Activated CD8-positive, alpha-beta T cell treated with anti-CD3 and anti-CD28 coated beads, Interleukin-2, amount 10 ng/mL, durations not matched to agents 7 days and 5 days (primary cell): Measurements from ENCODE around the gene TANGO2. TPM values are rescaled to one million over a fixed set of nuclear protein-coding genes. Genes with fewer than 3 reads are reported as not detected.

ENCODE experiments used
- ATAC-seq: fragments of 150-1000 bp; cut with Tn5 transposase; one replicate; pipeline ENCODE4 v1.10.0; 2021; ENCODE audit warnings: moderate library complexity
- CTCF ChIA-PET: fragments of 350-600 bp; sonication (Branson Sonifier 250); formaldehyde crosslinking; loops from one replicate; lab custom pipeline; 2021; ENCODE audit warnings: antibody characterized with exemption; lab: Charles Lee
- POLR2A ChIA-PET: fragments of 350-600 bp; sonication (Branson Sonifier 250); formaldehyde crosslinking; loops from one replicate; lab custom pipeline; 2021; ENCODE audit warnings: antibody characterized with exemption; lab: Charles Lee
- DNase-seq: peaks from one replicate; pipeline ENCODE4 v3.0.0-alpha.2; 2020
- H3K27ac Mint-ChIP-seq: one replicate; pipeline ENCODE4 v1.8.0; 2021; ENCODE audit warnings: mild to moderate bottlenecking, mixed read lengths
- H3K27me3 Mint-ChIP-seq: one replicate; pipeline ENCODE4 v1.8.0; 2021; ENCODE audit warnings: low read depth, mixed read lengths
- H3K36me3 Mint-ChIP-seq: one replicate; pipeline ENCODE4 v1.8.0; 2021; ENCODE audit warnings: low read depth, mixed read lengths
- H3K4me1 Mint-ChIP-seq: one replicate; pipeline ENCODE4 v1.8.0; 2021; ENCODE audit warnings: low read depth, mixed read lengths
- H3K4me3 Mint-ChIP-seq: one replicate; pipeline ENCODE4 v1.8.0; 2021; ENCODE audit warnings: mild to moderate bottlenecking, mixed read lengths
- H3K9me3 Mint-ChIP-seq: one replicate; pipeline ENCODE4 v1.8.0; 2022; ENCODE audit warnings: mixed read lengths; ENCODE audit not compliant: insufficient read depth
- total RNA-seq, 2 experiments: library from RNA; stranded (reverse); gene quantifications; one replicate each; pipeline ENCODE4 v1.2.3, GENCODE V29; 2021

Gene TANGO2
- total RNA-seq, 2 experiments from 2014 or later: 39.1 to 43.3 TPM

DNA sequence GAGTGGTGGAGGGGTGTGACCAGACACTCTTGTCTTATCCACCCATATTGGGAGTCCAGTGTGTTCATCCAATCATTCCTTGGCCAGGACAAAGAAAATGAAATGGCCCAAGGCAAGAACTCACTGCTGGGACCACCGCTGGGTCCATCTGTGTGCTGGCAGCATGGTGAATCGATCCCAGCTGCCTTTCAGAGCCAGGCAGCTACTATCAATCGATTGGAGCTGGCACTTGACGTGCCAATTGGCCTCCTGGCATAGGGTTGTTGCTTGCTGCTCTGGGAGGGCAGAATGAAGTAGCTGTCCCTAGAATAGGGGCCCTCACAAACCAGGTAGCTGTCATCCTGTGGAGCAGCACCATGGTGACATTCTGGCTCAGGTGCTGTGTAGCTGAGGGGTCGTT is 2.9 kb upstream of the TANGO2 start:
- Mint-ChIP-seq H3K36me3 (peaks cover 6% of the 10 kb centered on the region), H3K27me3 (peaks cover 31% of the 10 kb centered on the region), H3K9me3 (no peaks in the 10 kb centered on the region), H3K27ac (no peak overlapping the region), H3K4me1 (peaks cover 36% of the 10 kb centered on the region), H3K4me3 (peak overlapping the region; percentile 82)
- POLR2A ChIA-PET: no interaction called here
- CTCF ChIA-PET: interaction anchor here (1.5 kb wide), 1 partner anchor 111 kb away, joined by 4 read pairs; no protein-coding TSS in a partner anchor
- DNase-seq (no peak), ATAC-seq (no peak)

DNA sequence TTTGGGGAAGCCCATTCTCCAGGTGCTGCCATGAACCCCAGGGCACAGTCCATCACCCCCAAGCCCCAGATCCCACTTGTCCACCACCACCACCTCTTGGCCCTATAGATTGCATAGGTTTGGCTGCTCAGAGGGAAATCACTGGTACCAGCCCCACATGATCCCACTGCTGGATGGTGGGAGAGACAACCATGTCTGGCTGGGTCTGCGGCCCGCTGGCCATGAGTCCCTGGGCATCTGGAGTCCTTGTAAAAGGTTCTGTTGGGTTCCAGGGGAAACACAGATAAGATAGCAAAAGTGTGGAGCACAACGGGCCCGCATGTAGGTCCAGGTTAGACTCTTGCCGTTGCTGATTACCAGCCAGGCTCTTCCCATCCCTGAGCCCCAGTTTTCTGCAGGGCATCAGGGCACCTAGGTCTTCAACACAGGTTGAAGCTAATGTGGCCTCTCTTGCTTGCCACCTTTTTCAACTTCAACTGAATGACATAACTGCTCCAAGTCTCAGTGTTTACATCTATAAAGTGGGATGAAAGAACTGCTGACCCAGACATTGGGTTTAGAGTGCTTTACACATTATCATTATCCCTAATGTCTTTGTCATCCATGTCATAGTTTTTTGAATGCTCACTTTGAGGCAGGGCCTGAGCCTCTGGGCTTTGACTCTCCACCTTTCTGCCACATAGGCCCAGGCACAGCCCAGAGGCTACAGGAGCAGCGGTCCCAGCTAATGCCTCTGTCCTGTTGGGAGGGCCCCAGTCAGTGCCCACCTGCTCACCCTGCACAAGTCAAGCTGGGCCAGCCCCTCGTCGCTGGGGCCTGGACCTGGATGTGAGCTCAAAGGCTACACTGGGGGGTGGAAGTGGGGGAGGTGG is 1.0 kb upstream of the TANGO2 start:
- ATAC-seq (no peak), DNase-seq (no peak)
- peak overlapping the region; percentile 92 for H3K27ac Mint-ChIP-seq
- ChIA-PET POLR2A (interaction anchor here (0.5 to 1.6 kb wide), 6 partner anchors 9 to 98 kb away, joined by 3 to 5 read pairs (median 3); partner anchors contain the start of gene TRMT2A), CTCF (interaction anchor here (0.7 to 1.3 kb wide), 4 partner anchors 49 to 98 kb away, joined by 3 to 6 read pairs (median 4); partner anchors contain the start of gene TRMT2A)
- peak overlapping the region; percentile 91 for H3K4me3 Mint-ChIP-seq
- H3K27me3 Mint-ChIP-seq: peaks cover 24% of the 10 kb centered on the region
- H3K9me3 Mint-ChIP-seq: no peaks in the 10 kb centered on the region
- H3K36me3 Mint-ChIP-seq: peaks cover 8% of the 10 kb centered on the region
- H3K4me1 Mint-ChIP-seq: peaks cover 41% of the 10 kb centered on the region

DNA sequence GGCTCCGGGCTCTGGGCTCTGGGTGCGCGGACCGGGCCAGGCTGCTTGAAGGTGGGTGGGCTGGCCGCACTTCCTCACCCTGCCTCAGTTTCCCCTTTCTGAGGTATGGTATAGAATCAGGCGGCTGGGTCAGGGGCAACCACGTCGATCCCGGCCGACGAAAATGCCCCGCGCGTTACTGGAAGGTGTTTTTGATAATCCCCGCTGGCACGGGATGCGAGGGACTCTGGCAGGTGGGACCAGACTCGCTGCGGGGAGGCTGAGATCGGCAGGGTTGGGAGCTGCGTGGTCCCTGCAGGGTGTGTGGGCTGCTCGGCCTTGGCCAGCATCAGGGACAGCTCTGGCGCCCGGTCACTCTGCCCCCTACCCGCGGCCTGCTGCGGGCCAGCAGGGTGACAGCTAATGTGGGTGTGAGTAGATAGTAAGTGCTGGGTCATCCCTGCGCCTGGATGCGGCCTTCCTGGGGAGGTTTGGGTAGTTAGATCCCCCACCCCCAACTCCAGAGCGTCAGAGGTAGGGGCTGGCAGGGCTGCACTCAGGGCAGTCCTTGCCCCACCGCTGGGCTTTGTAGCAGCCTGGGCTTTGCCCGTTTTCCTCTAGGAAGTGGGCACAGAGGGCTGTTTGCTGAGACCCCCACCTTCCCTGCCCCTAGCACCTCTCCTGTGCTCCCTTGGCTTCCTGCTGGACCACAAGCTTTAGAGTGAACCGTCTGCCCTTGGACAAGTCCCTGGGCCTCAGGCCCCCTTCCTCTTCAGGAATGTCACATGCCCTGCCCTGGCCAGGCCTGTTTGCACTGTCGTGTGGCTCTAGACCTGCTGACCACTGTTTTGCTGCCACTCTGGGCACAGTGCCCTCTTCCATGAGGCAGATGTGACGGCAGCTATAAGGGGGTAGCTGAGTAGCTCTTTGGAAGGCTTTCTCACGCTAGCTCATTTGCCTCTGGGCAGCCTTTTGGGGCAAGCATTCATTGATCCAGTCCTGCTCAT is 579 bp downstream of the TANGO2 start:
- ATAC-seq (peak; percentile 23), DNase-seq (no peak)
- CTCF ChIA-PET: interaction anchor here (1.0 to 2.2 kb wide), 5 partner anchors 8 to 298 kb away, joined by 3 to 7 read pairs (median 3); partner anchors contain the start of gene DGCR6L
- H3K4me1 Mint-ChIP-seq: peaks cover 42% of the 10 kb centered on the region
- peak overlapping the region; percentile 91 for H3K4me3 Mint-ChIP-seq
- POLR2A ChIA-PET: interaction anchor here (0.6 to 1.6 kb wide), 10 partner anchors 8 to 300 kb away, joined by 3 to 5 read pairs (median 3); partner anchors contain the start of gene TRMT2A
- peaks cover 17% of the 10 kb centered on the region for H3K27me3 Mint-ChIP-seq
- peak overlapping the region; percentile 87 for H3K27ac Mint-ChIP-seq
- H3K36me3 Mint-ChIP-seq: peaks cover 8% of the 10 kb centered on the region
- H3K9me3 Mint-ChIP-seq: no peaks in the 10 kb centered on the region

DNA sequence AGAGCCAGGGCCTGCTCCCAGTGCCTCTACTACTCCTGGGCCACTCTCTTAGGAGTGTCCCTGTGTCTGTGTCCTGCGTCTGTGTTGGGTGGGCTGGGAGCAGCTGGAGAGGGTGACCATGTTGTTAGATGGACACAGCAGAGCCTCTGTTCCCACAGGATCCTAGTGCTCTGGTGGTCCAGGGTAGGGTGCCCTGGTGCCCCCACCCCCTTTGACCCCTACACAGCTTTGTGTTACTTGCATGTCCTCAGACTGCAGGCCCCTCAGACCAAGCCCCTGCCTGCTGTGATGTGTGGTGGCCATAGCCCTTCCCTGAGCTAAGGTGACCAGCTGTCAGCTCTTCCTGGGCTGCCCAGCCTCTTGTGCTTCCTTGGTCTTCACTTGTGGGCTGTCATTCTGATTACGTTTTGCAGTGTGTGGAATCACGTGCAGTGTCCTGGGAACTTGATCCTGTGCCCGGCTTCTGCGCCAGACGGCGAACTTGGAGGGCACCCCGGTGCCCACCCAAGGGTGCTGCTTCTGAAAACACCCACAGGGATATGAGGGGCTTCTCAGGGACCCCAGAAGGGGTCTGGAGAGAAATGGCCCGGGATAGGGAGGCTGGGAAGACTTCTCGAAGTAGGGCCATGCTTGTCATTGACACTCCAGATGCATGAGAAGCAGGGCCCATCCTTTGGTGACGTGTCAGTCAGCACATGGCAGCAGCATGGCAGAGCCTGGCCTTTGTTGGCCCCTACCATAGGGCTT is 1.5 kb downstream of the TANGO2 start:
- ChIA-PET POLR2A (interaction anchor here (1.1 kb wide), 1 partner anchor 10 kb away, joined by 3 read pairs; no protein-coding TSS in a partner anchor), CTCF (interaction anchor here (1.0 to 2.2 kb wide), 3 partner anchors 9 to 107 kb away, joined by 3 to 7 read pairs (median 5); no protein-coding TSS in a partner anchor)
- ATAC-seq: no peak
- peaks cover 8% of the 10 kb centered on the region for H3K36me3 Mint-ChIP-seq
- DNase-seq: no peak
- no peaks in the 10 kb centered on the region for H3K9me3 Mint-ChIP-seq
- peak overlapping the region; percentile 87 for H3K27ac Mint-ChIP-seq
- peak overlapping the region; percentile 91 for H3K4me3 Mint-ChIP-seq
- H3K4me1 Mint-ChIP-seq: peaks cover 41% of the 10 kb centered on the region
- H3K27me3 Mint-ChIP-seq: peaks cover 14% of the 10 kb centered on the region

GRCh38 chr22:20022978-20023613 is 2.2 kb downstream of the TANGO2 start:
- no peak overlapping the region for H3K27ac Mint-ChIP-seq
- peaks cover 36% of the 10 kb centered on the region for H3K4me1 Mint-ChIP-seq
- no peaks in the 10 kb centered on the region for H3K9me3 Mint-ChIP-seq
- CTCF ChIA-PET: interaction anchor here (2.2 kb wide), 1 partner anchor 10 kb away, joined by 7 read pairs; no protein-coding TSS in a partner anchor
- H3K4me3 Mint-ChIP-seq: peak overlapping the region; percentile 18
- ATAC-seq (no peak), DNase-seq (no peak)
- peaks cover 8% of the 10 kb centered on the region for H3K36me3 Mint-ChIP-seq
- POLR2A ChIA-PET: no interaction called here
- H3K27me3 Mint-ChIP-seq: peaks cover 8% of the 10 kb centered on the region

- H3K4me3 Mint-ChIP-seq: no peak overlapping the region
- H3K27me3 Mint-ChIP-seq: peaks cover 4% of the 10 kb centered on the region
- CTCF ChIA-PET: no interaction called here
- H3K4me1 Mint-ChIP-seq: peaks cover 34% of the 10 kb centered on the region
- DNase-seq (no peak), ATAC-seq (no peak)
- no peak overlapping the region for H3K27ac Mint-ChIP-seq
- peaks cover 8% of the 10 kb centered on the region for H3K36me3 Mint-ChIP-seq
- H3K9me3 Mint-ChIP-seq: no peaks in the 10 kb centered on the region
- POLR2A ChIA-PET: no interaction called here
Observed at GRCh38 chr22:20024225-20024624, 3.3 kb downstream of the TANGO2 start.

DNA sequence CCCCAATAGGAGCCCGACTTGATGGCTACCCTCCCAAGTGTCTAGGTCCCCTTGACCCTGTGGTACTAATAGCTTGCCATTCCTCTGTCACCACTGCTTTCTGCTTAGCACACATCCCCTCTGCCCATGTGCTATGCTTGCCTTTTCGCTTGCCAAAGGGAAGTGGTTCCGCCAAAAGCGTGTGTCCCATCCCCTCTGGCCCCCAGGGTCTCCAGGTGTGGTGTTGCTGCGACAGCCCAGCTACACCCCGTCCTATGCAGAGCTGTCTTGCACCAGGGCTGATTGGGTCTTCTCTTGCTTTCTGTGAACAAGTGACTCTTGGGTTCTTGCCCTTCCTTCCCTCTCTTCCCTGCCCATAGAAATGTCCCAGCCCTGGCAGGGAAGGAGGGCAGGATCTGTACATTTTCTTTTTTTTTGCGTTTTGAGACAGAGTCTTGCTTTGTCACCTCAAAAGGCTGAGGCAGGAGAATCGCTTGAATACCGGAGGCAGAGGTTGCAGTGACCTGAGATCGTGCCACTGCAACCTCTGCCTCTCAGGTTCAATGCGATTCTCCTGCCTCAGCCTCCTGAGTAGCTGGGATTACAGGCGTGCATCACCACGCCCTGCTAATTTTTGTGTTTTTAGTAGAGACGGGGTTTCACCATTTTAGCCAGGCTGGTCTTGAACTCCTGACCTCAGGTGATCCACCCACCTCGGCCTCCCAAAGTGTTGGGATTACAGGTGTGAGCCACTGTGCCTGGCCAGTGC is 3.9 kb downstream of the TANGO2 start:
- peaks cover 8% of the 10 kb centered on the region for H3K36me3 Mint-ChIP-seq
- no peak overlapping the region for H3K4me3 Mint-ChIP-seq
- POLR2A ChIA-PET: no interaction called here
- DNase-seq: no peak
- H3K9me3 Mint-ChIP-seq: no peaks in the 10 kb centered on the region
- no peaks in the 10 kb centered on the region for H3K27me3 Mint-ChIP-seq
- H3K4me1 Mint-ChIP-seq: peaks cover 30% of the 10 kb centered on the region
- CTCF ChIA-PET: no interaction called here
- H3K27ac Mint-ChIP-seq: no peak overlapping the region
- no peak for ATAC-seq

- Mint-ChIP-seq H3K27me3 (no peaks in the 10 kb centered on the region), H3K4me3 (no peak overlapping the region), H3K27ac (no peak overlapping the region), H3K36me3 (peaks cover 8% of the 10 kb centered on the region), H3K9me3 (no peaks in the 10 kb centered on the region), H3K4me1 (peaks cover 22% of the 10 kb centered on the region)
- ATAC-seq: no peak
- POLR2A ChIA-PET: no interaction called here
- DNase-seq: no peak
- CTCF ChIA-PET: no interaction called here
Observed at GRCh38 chr22:20025401-20026203, 4.7 kb downstream of the TANGO2 start.

DNA sequence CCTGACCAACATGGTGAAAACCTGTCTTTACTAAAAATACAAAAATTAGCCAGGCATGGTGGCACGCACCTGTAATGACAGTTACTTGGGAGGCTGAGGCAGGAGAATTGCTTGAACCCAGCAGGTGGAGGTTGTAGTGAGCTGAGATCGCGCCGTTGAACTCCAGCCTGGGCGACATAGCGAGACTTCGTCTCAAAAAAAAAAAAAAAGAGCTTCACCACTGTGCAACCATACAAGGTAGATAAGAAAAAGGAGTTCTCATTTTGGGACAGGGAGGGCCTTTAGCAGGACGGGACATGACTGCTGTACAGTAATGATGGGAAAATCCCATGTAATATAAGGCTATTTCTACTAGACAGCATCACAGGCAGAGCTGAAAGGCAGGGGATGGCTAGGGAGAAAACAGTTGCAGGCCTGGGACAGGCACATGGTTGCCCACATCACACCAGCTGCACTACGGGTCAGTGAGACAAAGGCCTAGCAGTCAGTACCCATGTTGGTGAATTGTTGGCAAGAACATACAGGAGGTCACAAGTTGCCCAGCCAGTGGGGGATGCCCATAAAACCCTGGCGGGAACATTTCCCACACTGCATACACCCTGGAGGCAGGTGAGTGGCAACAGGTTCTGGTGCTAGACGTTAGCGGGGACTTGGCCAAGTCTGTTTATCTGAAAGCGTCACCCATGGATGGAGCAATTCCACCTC is 5.4 kb downstream of the TANGO2 start:
- H3K4me1 Mint-ChIP-seq: peaks cover 22% of the 10 kb centered on the region
- H3K27ac Mint-ChIP-seq: no peak overlapping the region
- DNase-seq: no peak
- ATAC-seq: no peak
- H3K36me3 Mint-ChIP-seq: peaks cover 8% of the 10 kb centered on the region
- ChIA-PET POLR2A (no interaction called here), CTCF (no interaction called here)
- no peaks in the 10 kb centered on the region for H3K9me3 Mint-ChIP-seq
- no peaks in the 10 kb centered on the region for H3K27me3 Mint-ChIP-seq
- H3K4me3 Mint-ChIP-seq: no peak overlapping the region
